ENCODE results near the gene VAC14.

VAC14 gene

DNA sequence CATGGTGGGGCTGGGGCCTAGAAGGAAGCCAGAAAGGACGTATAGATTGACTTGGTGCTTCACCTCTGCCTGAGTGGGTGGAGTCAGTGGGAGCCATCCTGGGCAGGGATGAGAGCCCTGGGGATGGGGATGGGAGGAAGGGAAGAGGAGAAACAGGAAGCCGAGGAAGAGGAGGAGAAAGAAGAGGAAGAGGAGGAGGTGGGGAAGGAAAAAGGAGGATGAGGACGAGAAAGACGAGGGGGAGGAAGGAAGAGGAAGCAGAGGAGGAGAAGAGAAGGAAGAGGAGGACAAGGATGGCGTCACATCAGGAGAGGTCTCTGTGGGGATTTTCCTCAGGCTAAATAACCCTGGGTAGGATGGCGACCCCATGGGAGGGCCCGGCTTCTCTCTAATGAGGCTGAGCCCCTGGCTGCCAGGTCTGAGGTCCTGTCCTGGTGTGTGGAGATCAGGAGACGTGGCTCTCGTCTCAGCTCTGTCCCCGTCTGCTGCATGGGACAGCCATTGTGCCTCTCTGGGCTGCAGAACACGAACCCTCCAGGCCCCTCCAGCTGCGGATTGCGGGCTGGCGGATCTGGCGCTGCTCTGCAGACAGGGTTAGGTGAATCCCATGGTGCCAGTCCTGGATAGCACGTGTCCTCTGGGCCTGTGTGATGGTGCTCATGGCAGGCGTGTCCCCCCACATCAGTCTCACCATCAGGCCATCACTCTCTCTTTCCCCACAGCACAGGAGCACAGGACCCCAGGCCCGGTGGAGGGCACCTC lies 79.6 kb downstream of the VAC14 start:
- no peak for DNase-seq

DNA sequence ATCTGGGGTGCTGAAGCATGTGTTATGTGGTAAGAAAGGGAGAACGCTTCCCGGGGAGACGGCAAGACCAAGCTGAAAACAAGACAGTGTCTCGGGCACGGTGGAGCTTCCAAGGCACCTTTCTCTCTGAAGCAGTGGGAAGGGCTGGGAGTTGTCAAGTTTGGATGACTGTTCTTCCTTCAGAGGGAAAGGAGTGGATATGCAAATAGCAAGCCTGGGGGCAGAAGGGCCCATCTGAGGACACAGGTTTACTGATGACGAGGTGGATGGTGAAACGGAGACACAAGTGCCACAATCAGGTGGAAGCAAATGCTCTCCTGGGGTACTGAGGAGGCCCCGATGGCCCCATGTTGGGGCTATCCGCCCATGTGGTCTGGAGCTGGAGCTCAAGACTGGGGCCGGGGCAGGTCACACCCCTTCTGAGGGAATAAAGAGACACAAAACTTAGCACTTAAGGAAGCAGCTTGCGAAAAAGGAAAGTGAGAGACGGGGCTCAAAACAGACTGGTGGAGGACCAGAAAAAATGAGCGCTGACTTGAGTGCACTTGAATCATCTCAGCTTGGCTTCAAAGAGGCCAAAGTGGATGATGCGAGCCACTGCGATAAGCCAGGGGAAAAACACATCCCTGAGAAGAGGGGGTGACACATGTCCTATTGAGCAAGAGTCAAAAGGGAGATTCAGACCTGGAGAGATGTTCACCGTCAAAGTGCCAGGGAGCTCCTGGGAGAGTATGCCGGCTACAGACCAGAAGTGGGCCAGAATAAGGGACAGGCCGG lies 80.3 kb downstream of the VAC14 start:
- DNase-seq = no peak

DNA sequence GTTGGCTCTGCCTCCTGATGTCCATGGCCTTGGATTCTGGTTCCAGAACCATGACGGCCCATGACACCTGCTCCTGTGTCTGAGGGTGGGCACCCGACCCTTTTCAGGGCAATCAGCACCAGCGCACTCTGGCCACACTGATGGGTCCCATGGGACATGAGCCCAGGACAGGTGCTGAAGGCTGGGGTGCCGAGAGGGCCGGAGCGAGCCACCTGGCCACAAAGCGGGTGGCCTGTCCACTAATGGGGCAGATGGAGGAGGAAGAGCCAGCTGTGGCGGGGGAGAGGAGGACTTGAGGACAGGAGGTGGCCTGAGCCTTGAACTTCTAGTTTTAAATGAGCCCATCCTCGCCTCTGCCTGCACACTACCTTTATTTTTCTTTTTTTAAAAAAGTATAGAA lies 83.9 kb downstream of the VAC14 start:
- no peak for DNase-seq

DNA sequence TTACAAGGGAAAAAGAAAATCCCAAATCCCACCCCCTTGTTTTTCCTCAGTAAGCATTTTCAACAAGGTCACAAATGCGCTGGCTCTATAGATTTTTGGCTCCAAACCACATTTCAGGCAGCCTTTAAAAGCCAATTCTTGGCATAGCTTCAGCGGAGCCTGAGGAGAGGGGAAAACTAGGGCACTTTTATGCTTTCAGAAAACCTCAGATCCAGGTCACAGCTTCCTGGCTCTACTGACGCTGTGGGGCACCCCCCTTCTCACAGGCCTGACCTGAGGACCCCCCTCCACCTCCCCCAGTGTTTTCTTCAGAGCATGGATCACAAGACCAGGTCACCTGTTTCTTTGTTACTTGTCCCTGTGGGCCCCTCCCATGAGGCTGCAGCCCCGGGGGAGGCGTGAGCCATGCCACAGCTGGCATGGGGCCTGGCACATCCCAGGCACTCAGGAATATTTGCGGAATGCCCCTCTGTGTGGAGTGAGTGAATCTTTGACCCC lies 85.0 kb downstream of the VAC14 start:
- DNase-seq = no peak

DNA sequence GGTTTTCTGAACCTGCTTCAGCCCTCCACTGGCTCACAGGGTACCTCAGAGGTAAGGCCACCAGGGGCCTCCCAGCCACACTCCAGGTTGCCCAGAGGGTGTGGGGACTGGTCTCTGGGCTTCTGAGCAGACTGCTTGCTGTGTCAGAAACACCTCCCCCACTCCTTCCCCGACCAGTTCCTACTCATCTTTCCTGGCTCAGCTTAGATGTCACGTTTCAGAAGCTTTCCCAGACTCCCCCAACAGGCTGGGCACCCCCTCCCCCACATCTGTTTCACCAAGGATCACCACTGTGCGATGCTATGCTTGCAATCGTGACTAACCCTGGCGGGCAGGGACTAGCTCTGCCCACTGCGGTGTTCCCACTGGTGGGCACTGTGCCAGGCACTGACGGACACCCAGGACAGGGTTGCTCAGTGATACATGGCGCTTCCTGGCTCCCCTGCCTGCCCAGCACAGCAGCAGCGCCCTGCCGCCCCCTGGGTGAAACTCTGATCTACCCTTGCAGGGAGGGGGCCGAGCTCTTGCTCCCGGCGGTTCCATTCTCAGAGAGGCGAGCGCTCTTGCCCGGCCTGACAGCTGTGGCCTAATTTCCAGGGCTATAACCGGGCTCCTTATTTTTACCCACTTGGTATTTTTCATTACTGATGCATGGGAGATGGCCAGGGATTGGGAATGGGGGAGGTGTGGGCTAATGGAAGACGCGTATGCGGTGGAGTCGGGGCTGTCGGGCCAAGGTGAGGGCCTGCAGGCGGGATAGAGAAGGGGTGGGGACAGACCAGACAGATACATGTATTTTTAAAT lies 85.7 kb downstream of the VAC14 start:
- no peak for DNase-seq

DNA sequence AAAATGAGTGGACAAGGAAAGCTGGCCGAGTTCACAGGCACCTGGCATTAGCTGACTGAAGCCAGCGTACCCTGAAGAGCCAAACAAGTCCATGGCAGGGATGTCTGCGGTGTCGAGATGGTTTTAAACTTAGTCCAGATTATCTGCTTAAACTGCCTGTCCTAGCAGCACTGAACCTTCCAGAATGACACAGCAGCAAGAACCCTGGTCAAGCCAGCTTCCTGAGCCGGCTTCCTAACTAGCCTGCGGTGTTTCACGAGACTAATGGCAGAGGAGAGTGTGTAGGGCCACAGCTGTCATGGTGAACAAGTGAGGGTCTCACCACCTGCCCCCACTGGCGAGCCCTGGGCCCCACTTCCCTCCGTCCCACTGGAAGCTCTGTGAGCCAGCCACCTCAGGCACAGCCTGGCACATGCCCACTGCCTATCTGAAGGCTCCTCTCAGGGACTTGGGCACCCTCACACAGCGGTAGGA lies 86.3 kb downstream of the VAC14 start:
- DNase-seq = no peak

DNA sequence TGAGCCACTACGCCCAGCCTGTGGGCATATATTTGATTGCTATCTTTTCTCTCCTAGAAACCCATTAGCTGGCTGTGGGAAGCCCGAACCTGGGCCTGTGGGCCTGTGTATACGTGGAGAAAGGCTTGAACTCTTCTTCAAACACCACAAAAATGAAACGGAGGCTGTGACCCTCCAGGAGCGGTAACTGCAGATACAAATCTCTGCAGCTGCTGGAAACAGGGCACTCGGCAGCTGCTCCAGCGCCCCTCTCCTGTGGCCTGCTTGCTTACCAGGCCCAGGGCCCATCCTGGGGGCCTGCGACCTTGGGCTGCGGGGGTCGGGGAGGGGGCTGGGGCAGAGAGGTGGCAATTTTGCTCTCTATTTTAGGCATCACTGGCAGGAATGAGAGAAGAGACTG lies 87.1 kb downstream of the VAC14 start:
- DNase-seq = no peak

DNA sequence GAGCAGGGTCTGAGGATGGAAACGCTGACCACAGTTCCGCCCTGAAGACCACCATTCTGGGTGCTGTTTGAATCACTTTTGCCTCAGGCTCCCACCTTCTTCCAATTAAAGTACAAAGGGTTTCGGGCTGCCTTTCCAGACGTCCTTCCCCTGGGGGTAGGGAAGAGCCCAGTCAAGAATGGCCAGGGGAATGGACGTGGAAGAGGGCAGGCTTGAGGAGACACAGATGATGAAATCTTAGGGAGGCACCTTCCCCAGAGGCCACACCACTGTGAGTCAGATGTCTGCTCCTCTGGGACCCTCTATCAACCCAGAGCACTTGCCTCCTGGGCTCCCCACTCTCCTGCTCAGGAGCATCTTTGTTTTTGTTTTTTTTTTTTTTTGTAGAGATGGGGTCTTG lies 87.6 kb downstream of the VAC14 start:
- no peak for DNase-seq

DNA sequence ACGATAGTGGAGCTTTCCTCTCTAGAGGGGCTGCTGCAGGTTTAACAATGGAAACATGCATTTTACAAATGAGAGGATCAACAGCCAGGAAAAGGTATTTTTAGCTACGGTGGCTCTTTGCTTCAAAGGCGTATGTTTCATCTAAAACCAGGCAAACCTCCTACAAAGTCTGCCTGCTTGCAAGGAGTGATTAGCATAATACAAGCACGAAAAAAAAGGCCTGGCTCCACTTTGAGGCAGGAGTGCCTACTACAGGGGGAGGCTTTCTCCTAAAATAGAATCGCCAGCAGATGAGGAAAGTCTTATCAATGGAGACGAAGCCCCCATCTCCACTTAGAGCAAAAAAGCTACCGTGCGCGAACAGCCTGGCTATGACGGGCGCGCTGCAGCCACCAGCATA lies 88.0 kb downstream of the VAC14 start:
- DNase-seq = no peak

DNA sequence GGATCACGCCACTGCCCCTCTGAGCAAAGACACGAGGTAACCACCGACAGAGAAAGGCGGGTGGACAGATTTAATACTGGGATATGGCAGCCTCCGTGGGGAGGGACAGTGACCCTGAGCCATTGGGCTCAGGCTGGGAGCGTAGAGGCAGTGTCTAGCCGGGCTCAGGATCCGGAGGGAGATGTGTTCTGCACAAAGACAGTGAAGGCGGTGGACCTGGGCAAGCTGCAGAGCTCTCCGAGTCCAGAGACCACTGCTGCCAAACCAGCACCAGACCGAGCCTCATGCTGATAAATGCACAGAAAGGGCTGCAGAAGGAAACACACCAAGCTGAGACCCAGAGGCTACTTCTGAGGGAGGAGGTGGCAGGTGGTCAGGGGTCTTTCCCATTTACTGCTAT lies 88.6 kb downstream of the VAC14 start:
- no peak for DNase-seq

DNA sequence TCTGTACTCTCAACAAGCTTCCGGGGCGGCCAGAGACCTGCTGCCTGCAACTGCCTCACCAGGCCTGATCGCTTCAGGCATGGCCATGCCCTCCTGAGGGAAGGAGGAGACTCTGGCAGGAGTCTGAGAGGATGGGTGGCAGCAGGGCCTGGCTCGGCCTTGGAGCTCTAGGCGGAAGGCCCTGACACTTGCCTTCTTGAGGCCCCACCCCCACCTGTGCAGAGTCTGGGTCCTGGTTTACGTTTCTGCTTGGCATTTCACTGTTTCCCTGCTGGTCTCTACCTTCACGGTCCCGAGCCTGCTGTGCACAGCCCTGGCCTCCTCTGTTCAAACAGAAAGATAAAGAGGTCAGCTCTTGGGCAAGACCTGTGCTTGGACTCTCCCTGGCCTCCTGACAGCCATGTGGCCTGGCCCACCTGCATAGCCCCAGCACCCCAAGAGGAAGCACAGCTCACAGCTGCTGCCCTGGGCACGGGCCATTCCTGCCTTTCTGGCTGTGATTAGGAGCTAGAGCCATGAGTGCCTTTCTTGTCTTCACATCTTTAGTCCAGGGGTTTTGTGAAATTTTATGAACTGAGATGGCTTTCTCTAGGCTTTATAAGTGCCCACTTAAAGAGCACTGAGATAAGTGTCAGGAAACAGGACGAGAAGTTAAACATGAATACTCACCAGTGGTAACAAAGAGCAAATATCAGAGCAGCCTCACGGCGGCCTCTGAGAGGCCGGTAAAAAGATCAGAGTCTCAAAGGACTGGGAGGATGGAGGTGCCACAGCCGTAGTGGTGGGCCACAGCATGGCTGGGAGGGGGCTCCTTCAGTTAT lies 89.5 kb downstream of the VAC14 start:
- DNase-seq = no peak

DNA sequence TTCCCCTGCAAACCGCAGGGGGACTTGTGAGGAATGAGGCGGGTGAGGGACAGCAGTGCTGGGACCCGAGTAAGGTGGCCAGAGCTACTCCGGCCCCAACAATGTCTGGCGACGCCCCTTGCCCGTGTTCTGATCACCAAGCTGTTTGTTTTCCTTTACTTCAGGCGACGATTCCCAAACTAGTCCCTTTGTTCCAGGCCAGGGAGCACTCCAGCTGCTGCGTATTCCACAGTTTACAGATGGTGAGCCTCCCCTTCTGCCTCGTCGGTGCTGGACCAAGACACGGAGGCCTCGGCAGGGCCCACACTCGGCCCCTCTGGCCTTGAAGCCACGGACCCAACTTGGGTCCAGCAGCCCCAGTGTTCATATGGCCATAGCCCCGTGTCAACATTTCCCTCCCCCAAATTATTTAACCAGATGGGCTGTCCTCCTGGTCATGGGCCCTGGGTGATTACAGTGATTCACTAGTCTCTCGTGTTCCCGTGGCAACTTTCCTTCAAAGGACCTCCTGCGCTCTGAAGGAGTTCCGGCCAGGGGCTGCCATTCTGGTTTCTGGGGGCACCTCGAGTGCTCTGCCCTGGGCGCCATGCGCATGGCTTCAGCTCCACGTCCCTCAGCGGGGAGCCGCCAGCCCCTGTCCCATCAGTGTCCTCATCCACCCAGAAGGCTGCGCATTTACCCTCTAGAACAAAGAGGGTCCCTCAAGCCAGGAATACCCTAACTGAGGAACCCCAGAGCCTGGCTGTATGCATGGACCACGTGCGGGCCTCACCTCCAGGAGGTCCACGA lies 90.3 kb downstream of the VAC14 start:
- no peak for DNase-seq

DNA sequence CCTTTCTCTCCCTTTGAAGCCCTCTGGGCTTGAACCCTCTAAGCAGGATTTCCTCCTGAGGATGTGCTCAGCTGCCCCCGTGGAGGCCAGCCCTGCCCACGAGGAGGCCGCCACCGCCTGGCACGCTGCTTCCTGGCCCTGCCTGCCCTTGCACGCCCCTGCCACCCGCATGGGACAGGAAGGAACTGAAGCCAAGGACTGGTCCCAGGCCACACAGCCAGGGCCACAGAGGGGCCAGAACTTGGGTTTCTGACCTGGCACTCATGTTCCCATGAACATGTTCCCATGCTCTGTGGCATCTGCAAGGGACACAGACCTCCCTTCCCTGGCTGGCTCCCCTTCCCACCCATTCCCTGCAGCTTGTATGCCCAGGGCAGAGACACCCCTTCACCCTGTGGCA lies 91.0 kb downstream of the VAC14 start:
- no peak for DNase-seq

DNA sequence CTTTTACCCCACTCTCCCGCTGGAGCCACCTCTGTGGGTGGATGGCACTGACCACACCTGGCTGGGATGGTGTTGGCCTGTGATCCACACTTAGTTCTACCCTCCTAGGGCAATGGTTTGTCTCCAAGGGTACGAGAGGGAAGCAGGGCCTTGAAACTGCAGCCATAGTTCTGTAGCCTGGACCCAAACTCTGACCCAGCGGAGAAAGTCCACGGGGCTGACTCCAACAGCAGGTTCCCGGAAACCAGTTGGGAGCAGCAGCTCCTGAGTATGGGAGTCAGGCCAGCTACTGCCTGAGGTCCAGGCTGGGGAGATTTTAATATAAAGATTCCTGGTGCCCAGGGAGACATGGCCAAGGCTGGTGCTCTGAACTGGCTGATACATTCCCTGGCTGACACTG lies 91.5 kb downstream of the VAC14 start:
- no peak for DNase-seq

DNA sequence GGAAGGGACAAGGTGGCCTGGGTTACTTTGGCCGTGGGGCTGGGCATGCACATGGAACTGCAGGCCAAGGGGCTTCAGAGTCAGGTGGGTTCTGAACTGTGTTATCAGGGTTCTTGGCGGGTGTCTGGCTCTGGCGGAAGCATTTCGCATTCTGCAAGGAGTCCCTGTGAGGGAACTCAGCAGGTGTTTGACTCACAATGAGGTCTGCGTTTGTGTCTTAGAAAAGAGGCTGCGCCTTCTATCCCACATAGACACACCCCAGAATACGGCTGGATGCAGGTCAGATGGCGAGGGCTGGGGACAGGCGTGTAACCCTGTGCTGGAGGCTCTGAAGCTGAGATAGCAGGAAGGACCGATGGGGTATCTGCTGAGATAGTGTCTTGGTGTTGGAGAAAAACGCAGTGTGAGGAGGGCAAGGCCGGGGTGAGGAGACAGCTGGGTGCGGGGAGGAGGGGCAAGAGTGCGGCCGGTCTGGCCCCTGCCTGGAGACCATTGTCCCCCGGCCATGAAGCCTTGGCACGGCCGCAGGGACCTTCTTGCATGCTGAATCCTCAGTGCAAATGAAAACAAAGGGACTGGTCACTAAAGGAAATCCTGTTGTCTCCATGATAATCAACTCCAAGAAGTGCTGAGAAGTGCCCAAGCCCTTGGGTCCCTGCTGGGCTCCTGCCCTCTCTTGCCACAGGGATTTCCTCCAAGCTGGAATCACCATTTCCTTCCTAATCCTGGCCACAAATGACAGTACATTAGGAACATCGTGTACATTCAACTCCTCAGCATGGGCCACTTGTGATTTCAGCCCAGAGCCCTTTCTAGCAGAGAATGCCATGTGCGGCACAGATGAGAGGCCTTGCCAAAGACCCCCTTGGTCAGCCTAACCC lies 92.4 kb downstream of the VAC14 start:
- DNase-seq = no peak

DNA sequence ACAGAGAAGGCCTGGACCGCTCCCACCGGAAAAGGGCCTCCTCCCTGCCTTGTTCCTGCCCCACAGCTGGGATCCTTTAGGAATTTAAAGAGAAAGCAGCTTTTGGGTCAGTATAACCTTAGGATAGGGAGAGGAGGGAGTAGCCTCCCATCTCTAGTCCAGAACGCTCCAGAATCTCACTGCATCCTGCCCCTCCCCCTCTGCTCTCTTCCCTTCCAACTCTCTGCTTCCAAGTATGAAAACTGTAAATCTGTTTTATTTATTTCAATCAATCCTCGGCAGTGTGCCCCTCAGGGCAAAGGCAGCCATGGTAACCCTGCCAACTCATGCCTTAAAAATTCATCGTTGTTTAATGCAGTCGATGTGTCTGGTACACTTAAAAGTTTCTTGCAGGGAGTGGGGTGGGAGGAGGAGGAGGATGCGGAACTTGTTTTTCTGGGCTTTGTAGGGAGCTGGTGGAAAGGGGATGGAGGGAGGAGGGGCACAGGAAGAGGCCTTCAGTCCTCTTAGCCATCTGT lies 94.0 kb downstream of the VAC14 start:
- DNase-seq = no peak

DNA sequence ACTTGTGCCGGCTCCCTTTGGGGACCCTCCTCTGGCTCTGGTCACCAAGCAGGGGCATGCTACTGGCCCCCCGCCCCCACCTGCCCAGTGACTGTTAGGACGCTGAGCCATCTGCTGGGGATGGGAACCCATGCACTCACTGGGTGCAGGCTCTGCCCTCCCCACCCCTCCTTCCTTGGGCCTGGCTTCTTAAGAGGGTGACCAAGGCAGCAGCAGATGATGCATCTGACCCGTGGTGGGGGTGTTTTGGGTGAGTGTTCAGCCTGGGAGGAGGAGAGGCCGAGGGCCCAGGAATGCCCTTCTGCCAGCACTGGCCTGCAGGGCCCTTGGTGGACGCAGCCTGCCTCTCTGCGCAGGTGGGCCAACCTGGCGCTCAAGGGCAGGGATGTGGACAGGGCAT lies 95.9 kb downstream of the VAC14 start:
- no peak for DNase-seq

DNA sequence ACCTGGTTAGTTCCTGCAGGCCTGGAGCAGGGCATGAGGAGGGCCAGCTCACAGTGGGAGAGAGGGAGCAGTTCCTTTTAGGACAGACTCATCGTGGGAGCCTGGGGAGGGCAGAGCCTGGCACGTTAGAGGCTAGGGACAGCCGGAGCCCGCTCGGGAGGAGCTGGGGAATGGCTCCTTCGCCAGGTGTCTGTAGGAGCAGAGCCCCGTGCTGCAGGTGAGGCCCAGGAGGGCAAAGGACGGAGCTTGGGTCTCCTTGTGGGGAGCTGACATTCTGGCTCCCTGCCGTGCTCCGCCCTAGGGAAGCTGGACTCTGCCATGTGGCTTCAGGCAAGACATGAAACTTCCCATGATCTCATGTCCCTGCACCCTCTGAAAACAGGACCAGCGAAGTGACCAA lies 96.4 kb downstream of the VAC14 start:
- DNase-seq = no peak

DNA sequence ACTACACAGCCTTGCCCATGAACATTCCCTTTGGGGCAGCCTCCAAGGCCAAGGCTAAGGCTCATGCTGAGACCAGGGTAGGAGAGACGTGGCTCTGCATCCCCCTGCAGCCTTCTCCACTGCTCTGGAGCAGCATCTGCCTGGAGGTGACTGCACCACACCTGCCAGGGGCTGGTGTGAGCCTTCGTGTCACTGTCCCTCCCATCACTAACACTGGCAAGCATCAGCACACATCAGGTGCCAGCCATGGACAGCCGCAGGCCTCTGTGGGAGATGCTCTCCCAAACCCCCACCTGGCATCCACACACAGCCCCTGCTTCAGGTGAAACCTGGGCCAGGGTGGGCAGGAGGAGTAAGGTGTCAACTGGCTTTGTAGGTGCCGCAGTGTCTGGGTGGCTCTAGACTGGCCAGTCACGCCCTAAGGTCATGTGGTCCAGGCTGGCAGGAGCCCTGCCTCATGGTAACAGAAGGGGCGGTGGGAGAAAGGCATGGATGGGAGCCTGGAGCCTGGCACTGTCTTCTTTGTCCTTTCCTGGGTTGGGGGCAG lies 97.0 kb downstream of the VAC14 start:
- no peak for DNase-seq

All from GF-D8 (cell line).